Measurements from ENCODE around the gene PRDM5. TPM values are rescaled to one million over a fixed set of nuclear protein-coding genes. Genes with fewer than 3 reads are reported as not detected.

Gene PRDM5
- total and polyA plus RNA-seq, 9 of the 15 experiments (the other 6 are each of a cell fraction or from before 2014, with no cell fraction given), result not detected

- TF ChIP-seq ZMIZ1 (IDR thresholded peaks at IDR 0.05; ENCODE audit: low read depth in 2 of 2, low read length in 2 of 2), result no peak
- TF ChIP-seq ZFP36 (IDR thresholded peaks at IDR 0.05; ENCODE audit: low read depth, low read length, partially characterized antibody), result no peak
- no peak for TF ChIP-seq PHTF2 (CRISPR knock-in tag; IDR thresholded peaks at IDR 0.05)
- no peak for TF ChIP-seq ELK1 (CRISPR knock-in tag; IDR thresholded peaks at IDR 0.05)
- TF ChIP-seq KAT2B (IDR thresholded peaks at IDR 0.05; ENCODE audit: low read depth, low read length), result no peak
- no peak for TF ChIP-seq MYC (IDR thresholded peaks at IDR 0.05; ENCODE audit: low read depth, low read length)
- no peak for TF ChIP-seq MYC (CRISPR knock-in tag; IDR thresholded peaks at IDR 0.05; ENCODE audit: borderline replicate concordance, low read depth)
- TF ChIP-seq ELF4 (CRISPR knock-in tag; IDR thresholded peaks at IDR 0.05), result no peak
- TF ChIP-seq RB1 (IDR thresholded peaks at IDR 0.05; ENCODE audit: low read depth), result no peak
- TF ChIP-seq ZNF766 (CRISPR knock-in tag; conservative IDR thresholded peaks at IDR 0.05), result no peak
- TF ChIP-seq TRIM28 (IDR thresholded peaks at IDR 0.05), result no peak
- TF ChIP-seq CBFB (CRISPR knock-in tag; IDR thresholded peaks at IDR 0.05), result no peak
Observed at GRCh38 chr4:120881351-120881750, 41.2 kb downstream of the PRDM5 start (continued).
